Measurements from ENCODE around the gene PLXND1. TPM values are rescaled to one million over a fixed set of nuclear protein-coding genes. Genes with fewer than 3 reads are reported as not detected.

Gene PLXND1
- total RNA-seq, 1 experiment from 2014 or later, result 26.3 TPM

- POLR2A ChIA-PET, result no interaction called here
- Mint-ChIP-seq H3K4me3 (ENCODE audit: unreplicated experiment) (no peak overlapping the region), H3K4me1 (ENCODE audit: low read depth, unreplicated experiment) (no peaks in the 10 kb centered on the region), H3K27ac (ENCODE audit: unreplicated experiment) (no peak overlapping the region), H3K9me3 (ENCODE audit: unreplicated experiment) (no peaks in the 10 kb centered on the region), H3K36me3 (ENCODE audit: insufficient read depth, unreplicated experiment) (peaks cover 6% of the 10 kb centered on the region), H3K27me3 (ENCODE audit: insufficient read depth, unreplicated experiment) (no peaks in the 10 kb centered on the region)
- no TSS peak for BruUV-seq (replicated peaks)
- Histone ChIP-seq H3K4me1 (no peaks in the 10 kb centered on the region), H3K4me3 (ENCODE audit: low read depth, low read length) (no peak overlapping the region), H3K36me3 (ENCODE audit: control insufficient read depth, insufficient read depth, low read length) (no peaks in the 10 kb centered on the region), H3K27me3 (replicated peaks; ENCODE audit: control insufficient read depth, insufficient read depth, low read length) (no peaks in the 10 kb centered on the region), H3K9me3 (no peaks in the 10 kb centered on the region)
- CTCF ChIA-PET, result no interaction called here
- no peak for DNase-seq
- TF ChIP-seq CTCF (IDR thresholded peaks at IDR 0.05; ENCODE audit: insufficient read depth in 1 of 2, low read depth in 1 of 2, low read length in 1 of 2, severe bottlenecking in 1 of 2, unreplicated experiment in 1 of 2), result no peak
- intact Hi-C loops (cut with micrococcal nuclease; ENCODE audit: unreplicated experiment), result no loop called here
Measured at GRCh38 chr3:129618186-129618820, 11.8 kb upstream of the PLXND1 start.

GRCh38 chr3:129617381-129618185 lies 11.1 kb upstream of the PLXND1 start:
- H3K36me3 ChIP-seq (ENCODE audit: control insufficient read depth, insufficient read depth, low read length), result no peaks in the 10 kb centered on the region
- no peak for TF ChIP-seq CTCF (IDR thresholded peaks at IDR 0.05; ENCODE audit: insufficient read depth in 1 of 2, low read depth in 1 of 2, low read length in 1 of 2, severe bottlenecking in 1 of 2, unreplicated experiment in 1 of 2)
- no peaks in the 10 kb centered on the region for H3K27me3 ChIP-seq (replicated peaks; ENCODE audit: control insufficient read depth, insufficient read depth, low read length)
- BruUV-seq (replicated peaks), result no TSS peak
- ChIA-PET POLR2A (no interaction called here), CTCF (interaction anchor here (0.5 kb wide), 1 partner anchor 9 kb away, joined by 5 read pairs; no protein-coding TSS in a partner anchor)
- no peak overlapping the region for H3K27ac Mint-ChIP-seq (ENCODE audit: unreplicated experiment)
- H3K4me3 Mint-ChIP-seq (ENCODE audit: unreplicated experiment), result no peak overlapping the region
- intact Hi-C loops (cut with micrococcal nuclease; ENCODE audit: unreplicated experiment), result no loop called here
- no peaks in the 10 kb centered on the region for H3K9me3 Mint-ChIP-seq (ENCODE audit: unreplicated experiment)
- no peak for DNase-seq
- H3K27me3 Mint-ChIP-seq (ENCODE audit: insufficient read depth, unreplicated experiment), result no peaks in the 10 kb centered on the region
- H3K4me1 Mint-ChIP-seq (ENCODE audit: low read depth, unreplicated experiment), result no peaks in the 10 kb centered on the region
- no peaks in the 10 kb centered on the region for H3K9me3 ChIP-seq
- peaks cover 5% of the 10 kb centered on the region for H3K36me3 Mint-ChIP-seq (ENCODE audit: insufficient read depth, unreplicated experiment)
- no peak overlapping the region for H3K4me3 ChIP-seq (ENCODE audit: low read depth, low read length)
- peaks cover 3% of the 10 kb centered on the region; the same call in 1 of the 2 replicates for H3K4me1 ChIP-seq

GRCh38 chr3:129616713-129617112 lies 10.2 kb upstream of the PLXND1 start:
- Mint-ChIP-seq H3K27ac (ENCODE audit: unreplicated experiment) (no peak overlapping the region), H3K4me1 (ENCODE audit: low read depth, unreplicated experiment) (no peaks in the 10 kb centered on the region), H3K27me3 (ENCODE audit: insufficient read depth, unreplicated experiment) (no peaks in the 10 kb centered on the region), H3K36me3 (ENCODE audit: insufficient read depth, unreplicated experiment) (no peaks in the 10 kb centered on the region), H3K4me3 (ENCODE audit: unreplicated experiment) (no peak overlapping the region), H3K9me3 (ENCODE audit: unreplicated experiment) (no peaks in the 10 kb centered on the region)
- intact Hi-C loops (cut with micrococcal nuclease; ENCODE audit: unreplicated experiment), result no loop called here
- no peaks in the 10 kb centered on the region for H3K36me3 ChIP-seq (ENCODE audit: control insufficient read depth, insufficient read depth, low read length)
- no peak overlapping the region for H3K4me3 ChIP-seq (ENCODE audit: low read depth, low read length)
- H3K27me3 ChIP-seq (replicated peaks; ENCODE audit: control insufficient read depth, insufficient read depth, low read length), result no peaks in the 10 kb centered on the region
- DNase-seq, result no peak
- no TSS peak for BruUV-seq (replicated peaks)
- TF ChIP-seq CTCF (IDR thresholded peaks at IDR 0.05; ENCODE audit: insufficient read depth in 1 of 2, low read depth in 1 of 2, low read length in 1 of 2, severe bottlenecking in 1 of 2, unreplicated experiment in 1 of 2), result no peak
- POLR2A ChIA-PET, result no interaction called here
- H3K9me3 ChIP-seq, result no peaks in the 10 kb centered on the region
- CTCF ChIA-PET, result no interaction called here
- peaks cover 12% of the 10 kb centered on the region for H3K4me1 ChIP-seq

Measured in Caco-2 (cell line).